ENCODE data around the gene NBPF11.
"Not testable (repeated sequence)": the region's sequence is repeated elsewhere in the genome, so short reads cannot be mapped to it uniquely, and the experiment has no call there.

The NBPF11 gene

DNA sequence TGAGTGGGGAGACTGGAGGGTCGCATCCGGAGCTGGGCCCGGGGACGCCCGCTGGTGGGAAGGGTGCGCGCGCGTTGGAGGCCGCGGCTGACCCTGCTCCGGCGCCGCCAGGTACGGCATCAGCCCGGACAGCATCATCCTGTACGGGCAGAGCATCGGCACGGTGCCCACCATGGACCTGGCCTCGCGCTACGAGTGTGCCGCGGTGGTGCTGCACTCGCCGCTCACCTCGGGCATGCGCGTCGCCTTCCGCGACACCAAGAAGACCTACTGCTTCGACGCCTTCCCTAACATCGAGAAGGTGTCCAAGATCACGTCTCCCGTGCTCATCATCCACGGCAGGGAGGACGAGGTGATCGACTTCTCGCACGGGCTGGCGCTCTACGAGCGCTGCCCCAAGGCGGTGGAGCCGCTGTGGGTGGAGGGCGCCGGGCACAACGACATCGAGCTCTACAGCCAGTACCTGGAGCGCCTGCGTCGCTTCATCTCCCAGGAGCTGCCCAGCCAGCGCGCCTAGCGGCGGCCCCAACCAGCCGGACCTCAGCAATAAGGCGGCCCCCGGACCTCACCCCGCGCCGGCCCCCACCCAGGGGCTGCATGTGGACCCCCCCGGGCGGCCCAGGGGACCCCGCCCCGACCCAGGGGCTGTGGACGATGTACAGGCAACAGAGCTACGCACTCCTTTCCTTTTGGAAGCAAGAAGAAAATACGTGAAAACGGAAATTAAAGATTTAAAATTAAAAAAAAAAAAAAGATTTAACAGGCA is 2.8 kb downstream of the NBPF11 start:
- not testable (repeated sequence) for DNase-seq

DNA sequence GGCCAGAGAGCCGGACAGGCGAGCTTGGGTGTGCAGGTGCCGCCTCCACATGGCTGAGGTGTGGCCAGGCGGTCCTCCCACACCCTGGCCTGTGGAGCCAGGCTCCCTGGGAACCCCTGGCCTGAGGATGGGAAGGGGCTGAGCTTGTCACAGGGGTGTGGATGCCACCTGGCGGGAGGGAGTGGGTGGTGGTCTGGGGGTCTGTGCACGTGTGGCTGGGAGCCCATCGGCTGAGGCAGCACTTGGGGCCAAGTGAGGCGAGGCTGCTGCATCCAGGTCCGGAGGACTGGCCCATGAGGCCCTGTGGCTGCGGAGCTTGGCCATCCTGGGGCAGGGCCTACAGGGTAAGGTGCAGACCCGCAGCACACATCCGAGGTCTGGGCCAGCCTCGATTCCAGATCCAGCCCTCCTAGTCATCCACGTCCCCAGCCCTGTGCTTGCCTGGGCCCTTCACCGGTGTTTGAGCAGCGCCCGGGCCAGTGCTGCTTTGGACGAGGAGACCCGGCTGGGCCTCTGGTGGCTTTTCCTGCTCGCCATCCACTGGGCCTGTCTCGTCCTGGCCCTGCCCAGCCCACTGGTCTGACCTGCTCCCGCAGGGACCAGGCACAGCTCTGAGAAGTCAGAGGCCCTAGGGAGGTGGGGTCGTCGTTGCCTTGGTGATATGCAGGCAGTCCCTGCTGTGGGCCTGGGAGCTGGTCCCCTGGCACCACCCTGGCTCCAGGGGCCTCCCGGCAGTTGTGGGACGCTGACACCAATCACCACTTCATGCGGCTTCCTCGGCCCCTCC is 4.8 kb downstream of the NBPF11 start:
- not testable (repeated sequence) for DNase-seq

DNA sequence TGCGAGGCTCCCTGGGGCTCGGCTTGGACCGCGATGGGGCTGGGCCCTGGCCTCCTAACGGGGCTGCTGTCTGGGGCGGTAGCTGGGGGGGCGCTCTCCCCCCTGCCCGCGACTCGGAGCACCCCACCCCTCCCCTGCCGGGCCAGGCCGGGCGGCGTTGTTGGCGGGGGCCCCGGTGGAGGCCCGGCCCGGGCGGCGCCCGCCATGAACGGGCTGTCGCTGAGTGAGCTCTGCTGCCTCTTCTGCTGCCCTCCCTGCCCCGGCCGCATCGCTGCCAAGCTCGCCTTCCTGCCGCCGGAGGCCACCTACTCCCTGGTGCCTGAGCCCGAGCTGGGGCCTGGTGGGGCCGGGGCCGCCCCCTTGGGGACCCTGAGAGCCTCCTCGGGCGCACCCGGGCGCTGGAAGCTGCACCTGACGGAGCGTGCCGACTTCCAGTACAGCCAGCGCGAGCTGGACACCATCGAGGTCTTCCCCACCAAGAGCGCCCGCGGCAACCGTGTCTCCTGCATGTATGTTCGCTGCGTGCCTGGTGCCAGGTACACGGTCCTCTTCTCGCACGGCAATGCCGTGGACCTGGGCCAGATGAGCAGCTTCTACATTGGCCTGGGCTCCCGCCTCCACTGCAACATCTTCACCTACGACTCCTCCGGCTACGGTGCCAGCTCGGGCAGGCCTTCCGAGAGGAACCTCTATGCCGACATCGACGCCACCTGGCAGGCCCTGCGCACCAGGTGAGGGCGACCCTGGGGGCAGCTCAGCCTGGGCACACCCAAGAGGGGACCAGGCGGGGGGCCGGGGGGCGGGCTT is 5.7 kb downstream of the NBPF11 start:
- DNase-seq, result not testable (repeated sequence)

DNA sequence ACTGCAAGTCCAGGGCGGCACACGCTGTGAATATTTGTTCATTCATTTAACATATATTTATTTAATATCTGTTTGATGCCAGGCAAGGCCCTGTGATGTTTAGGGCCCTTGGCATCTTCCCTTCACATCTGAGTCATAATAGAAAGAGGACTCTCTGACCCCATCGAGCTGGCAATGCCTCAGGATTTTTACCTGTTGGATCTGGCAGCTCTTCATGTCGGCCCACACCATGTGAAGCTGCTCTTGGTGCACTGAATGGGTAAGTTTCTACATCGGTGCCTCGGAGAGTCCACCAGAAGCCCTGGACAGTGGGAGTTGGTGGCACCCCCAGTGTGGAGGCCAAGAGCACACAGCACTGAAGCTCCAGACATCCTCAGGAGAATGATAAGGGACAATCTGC is 8.9 kb downstream of the NBPF11 start:
- not testable (repeated sequence) for DNase-seq

DNA sequence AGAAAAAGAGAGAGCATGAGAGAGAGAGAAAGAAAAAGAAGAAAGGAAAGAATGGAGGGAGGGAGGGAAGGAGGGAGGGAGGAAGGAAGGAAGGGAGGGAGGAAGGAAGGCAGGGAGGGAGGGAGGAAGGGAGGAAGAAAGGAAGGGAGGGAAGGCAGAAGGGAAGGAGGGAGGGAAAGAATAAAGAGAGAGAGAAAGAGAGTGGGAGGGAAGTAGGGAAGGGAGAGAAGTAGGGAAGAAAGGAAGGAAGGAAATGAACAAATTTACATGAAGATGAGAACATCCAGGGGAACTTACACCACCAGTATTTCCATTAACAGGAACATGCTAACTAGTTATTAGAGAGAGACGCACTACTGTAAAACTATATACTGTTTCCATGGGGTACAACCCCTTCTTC is 10.1 kb downstream of the NBPF11 start:
- not testable (repeated sequence) for DNase-seq

DNA sequence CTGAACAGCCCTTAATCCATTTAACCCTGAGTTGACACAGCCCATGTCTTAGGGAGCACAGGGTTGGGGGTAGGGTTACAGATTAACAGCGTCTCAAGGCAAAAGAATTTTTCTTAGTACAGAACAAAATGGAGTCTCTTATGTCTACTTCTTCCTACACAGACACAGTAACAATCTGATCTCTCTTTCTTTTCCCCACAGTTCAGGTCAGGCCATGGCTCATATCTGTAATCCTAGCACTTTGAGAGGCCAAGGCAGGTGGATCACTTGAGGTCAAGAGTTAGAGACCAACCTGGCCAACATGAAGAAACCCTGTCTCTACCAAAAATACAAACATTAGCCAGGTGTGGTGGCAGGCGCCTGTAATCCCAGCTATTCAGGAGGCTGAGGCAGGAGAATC is 13.5 kb downstream of the NBPF11 start:
- DNase-seq, result not testable (repeated sequence)

DNA sequence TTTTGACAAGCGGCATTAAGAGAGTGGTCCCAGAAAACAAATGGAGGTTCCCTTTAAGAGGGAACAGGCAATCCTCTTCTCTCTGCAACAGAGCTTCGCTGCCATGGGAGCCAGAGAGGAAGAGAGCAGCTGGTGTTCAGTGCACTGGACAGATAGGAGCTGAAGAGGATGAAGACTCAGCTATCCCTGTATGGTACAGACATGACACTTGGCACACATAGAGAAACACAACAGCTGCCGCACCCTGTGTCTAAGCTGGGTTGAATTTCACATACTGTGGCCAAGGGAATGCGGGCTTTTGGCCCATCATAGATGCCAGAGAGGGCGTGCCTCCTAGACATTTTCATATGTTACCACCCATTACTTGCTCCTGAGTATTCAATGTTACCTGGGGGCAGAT is 29.7 kb downstream of the NBPF11 start:
- DNase-seq, result not testable (repeated sequence)

DNA sequence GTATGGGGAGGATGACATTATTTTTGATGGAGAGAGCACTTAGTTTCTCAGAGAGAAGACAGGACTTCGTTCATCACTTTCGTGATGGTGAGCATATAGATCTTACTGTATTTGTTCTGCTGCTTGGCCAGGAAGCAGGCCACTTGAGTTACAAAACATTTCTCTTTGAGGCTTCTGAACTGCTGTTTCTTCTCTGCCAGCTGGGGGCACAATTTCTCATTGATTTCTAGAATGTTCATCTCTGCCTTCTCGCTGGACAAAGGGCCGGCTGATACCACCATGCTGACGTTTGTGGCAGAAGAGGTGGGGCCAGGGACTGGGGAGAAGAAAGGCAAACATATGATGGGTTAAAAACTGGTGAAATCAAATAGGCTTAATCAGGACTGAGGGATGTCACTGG is 31.7 kb downstream of the NBPF11 start:
- peak; percentile 15 for DNase-seq

DNA sequence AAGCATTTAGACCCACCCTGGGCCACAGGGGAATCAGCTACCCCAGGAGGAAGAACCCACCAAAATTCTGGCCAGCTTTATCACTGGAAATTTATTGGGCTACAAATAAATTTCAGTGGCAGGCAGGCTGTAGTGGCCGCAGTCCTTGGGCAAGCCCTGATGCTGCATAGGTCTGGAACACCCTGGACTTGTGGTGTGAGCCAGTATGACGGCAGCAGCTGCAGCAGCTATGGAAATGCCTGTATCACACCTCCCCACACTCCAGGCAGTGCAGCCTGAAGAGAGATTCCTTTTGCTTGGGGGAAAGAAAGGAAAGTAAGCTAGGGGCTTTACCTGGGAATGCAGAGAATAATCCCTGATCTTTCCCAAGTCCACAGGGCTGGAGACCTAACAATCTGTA is 56.3 kb downstream of the NBPF11 start:
- not testable (repeated sequence) for DNase-seq

DNA sequence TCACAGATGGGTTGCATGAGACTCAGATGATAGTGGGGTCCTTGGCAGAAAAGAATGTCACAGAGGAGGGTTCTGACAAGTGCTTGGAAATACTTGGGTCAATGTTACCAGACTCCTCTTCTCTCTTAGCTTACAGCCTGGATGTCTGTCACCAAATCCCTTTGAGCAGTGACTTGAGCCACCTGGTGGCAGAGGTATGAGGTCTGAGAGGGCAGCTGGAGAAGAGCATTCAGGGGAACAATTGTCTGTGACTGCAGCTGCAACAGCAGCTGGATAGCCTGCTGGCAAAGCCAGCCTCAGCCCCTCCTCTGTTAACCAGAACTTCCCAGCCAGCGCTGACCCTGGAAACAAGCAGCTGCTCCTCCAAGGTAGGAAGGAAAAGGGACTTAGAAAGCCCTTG is 65.9 kb downstream of the NBPF11 start:
- not testable (repeated sequence) for DNase-seq

DNA sequence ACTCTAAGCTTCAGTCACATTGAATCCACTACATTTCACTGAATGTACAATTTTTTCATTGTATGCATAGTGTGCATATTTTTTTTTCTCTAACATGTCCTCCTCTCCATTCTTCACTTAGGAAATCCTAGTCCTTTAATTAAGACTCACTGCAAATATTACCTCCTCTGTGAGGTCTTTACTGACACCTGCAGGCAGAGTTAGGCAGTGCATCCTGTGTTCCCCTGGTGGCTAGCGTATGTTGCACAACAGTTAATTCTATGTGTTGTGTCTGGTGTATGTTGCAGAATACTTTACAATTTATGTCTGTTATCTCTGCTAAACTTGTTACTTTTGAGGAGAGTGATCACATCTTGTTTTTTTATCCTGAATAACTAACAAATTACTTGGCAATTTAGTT is 70.9 kb downstream of the NBPF11 start:
- DNase-seq, result not testable (repeated sequence)

DNA sequence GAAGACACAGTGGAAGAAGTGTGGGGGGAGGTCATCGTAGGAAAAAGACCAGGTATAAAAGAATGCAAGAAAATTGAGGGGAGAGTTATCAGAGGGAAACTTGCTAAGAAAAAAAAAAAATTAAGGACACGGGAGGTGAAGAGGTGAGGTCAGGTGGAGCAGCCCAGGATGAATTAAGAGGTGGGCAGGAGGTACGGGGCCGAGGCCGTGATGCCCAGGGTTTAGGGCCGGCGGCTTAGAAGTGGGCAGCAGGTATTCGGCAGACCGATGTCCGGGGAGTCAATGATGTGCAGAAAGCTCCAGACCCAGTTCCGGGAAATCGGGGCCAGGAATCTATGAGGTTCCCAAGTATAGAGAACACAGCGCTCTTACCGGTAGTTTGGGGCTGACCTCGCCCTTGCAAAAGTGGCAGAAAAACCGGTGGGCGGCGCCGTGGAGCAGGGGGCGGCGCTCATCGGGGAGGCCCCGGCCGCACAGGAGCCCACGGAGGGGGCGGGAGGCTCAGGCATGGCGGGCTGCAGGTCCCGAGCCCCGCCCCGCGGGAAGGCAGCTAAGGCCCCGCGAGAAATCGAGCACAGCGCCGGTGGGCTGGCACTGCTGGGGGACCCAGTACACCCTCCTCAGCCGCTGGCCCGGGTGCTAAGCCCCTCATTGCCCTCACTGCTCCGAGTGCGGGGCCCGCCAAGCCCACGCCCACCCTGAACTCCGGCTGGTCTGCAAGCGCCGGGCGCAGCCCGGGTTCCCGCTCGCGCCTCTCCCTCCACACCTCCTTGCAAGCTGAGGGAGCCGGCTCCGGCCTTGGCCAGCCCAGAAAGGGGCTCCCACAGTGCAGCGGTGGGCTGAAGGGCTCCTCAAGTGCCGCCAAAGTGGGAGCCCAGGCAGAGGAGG is 73.2 kb downstream of the NBPF11 start:
- DNase-seq, result not testable (repeated sequence)

DNA sequence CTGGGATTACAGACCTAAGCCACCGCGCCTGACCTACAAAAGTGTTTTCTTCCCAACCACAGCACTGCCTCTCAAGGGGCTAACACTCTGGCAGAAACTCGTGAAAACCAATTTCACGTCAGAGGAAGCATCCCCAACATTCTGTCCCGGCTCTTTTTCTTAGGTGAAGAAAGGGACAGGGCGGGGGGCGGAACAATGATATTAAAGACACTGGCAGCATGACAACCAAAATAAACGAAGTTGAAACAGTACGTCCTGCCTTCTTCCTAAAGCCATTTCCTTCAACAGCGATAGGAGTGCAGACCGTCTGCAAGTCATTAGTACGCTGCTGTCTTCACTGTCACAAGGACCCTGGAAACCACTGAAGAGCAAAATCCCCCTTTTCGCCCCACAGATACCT is 74.0 kb downstream of the NBPF11 start:
- not testable (repeated sequence) for DNase-seq

DNA sequence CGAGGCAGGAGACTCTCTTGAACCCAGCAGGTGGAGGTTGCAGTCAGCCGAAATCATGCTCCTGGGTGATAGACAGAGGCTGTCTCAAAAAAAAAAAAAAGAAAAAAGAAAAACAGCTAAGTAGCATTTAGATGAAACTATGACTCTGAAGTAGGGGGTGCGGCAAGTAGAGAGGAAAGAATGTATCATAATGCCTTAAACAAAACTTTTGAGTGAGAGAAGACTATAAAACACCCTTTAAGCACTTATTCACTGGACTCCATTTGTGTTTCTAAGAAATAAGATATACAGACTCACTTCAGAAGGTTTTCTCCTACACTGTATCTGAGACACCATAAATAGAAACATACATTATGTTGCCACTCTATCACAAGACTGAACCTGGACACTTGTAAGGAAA is 74.6 kb downstream of the NBPF11 start:
- DNase-seq, result not testable (repeated sequence)

DNA sequence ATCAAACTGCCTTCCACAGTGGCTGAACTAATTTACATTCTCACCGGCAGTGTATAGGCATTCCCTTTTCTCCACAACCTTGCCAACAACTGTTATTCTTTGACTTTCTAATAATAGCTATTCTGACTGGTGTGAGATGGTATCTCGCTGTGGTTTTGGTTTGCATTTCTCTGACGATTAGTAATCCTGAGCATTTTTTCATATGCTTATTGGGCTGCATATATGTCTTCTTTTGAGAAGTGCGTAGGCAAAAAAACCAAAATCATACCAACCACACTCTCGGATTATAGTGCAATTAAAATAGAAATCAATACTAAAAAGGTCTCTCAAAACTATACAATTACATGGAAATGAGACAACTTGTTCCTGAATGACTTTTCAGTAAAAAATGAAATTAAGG is 78.7 kb downstream of the NBPF11 start:
- not testable (repeated sequence) for DNase-seq

DNA sequence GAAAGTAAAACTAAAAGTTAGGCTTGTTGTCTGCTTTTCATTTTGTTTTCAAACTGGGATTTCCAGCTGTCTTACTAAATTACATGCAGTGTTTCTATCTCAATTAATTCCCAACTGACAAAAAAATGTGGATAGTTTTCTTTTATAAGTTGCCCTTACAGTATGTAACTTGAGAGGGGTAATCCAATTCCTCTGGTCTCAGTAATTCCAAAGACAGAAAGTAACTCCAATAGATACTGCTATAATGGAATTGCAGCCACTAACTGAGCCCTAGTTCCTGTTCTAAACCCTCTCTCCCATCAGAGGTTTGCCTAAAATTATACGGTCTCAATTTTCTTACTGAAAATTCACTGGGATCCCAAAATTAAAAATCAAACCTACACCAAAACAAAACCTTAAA is 83.5 kb downstream of the NBPF11 start:
- DNase-seq, result not testable (repeated sequence)

DNA sequence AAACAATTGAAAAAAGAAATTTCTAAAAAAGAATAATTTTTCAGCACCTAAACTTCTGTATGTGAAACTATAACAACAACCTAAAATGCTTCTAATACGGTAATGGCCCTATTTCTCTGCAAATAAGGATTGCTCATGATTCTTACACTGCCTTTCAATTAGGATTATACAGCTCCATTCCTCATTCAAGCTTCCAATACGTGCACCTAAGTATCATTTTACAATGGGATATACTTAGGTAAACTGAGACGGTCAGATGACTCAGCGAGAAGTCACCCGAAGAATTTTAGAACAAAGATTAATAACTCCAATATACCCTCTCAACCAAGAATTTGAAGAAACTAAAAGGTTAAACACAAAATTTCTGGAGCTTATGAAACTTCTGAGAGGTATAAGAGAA is 83.9 kb downstream of the NBPF11 start:
- not testable (repeated sequence) for DNase-seq

DNA sequence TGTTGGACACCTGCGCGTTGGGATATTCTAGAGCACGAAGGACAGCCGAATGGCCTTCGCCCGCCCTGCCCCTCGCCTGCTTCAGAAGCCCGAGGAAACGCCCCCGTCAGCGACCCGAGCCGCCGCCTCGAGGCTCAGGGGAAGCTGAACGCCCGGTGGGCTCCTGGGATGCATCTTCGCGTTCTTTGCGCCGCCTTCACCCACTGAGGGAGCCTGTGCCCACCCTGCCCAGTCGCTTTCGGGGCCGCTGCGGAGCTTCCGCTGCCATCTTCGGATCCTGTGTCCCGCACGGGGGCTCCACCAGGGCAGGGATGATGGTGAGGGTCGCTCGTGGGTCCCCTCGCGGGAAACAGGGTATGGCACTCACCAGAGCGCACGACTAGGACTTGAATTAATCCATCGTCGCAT is 91.8 kb downstream of the NBPF11 start:
- DNase-seq, result not testable (repeated sequence)

DNA sequence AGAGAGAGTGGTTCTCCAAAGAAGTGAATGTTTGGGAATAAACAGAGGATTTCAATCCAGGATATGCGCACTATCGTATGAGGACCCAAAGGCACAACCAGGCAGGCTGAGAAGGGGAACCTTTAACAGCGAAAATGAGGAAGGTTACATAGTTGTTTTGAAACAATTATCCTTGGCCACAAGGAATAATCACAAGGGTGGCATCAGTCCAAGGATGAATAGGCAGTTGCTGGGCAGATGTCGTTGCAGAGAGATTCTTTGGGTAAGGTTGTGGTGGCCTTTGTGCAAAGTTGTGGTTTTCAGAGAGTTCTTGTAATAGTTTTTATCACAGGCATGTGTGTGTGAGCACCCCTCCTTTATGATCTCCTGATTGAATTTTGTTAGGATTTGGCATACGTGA is 94.7 kb downstream of the NBPF11 start:
- DNase-seq, result peak; percentile 60

All from fibroblast of upper back skin (primary cell).